Left ventricle myocardium inferior (tissue), 1 donor: ENCODE measurements around the gene SLC25A21. TPM values are rescaled to one million over a fixed set of nuclear protein-coding genes. Genes with fewer than 3 reads are reported as not detected.

Experiments used
- DNase-seq: peaks from one replicate; pipeline ENCODE4 v3.0.0-alpha.2; 2020
- H3K27ac ChIP-seq: fragments of 200-600 bp; replicated peaks from 2 replicates; pipeline ENCODE4 v1.8.0; 2021
- H3K27me3 ChIP-seq: fragments of 200-600 bp; 2 replicates; pipeline ENCODE4 v1.8.0; 2021; ENCODE audit warnings: low read depth
- H3K36me3 ChIP-seq: fragments of 200-600 bp; 2 replicates; pipeline ENCODE4 v1.8.0; 2021
- H3K4me1 ChIP-seq: fragments of 200-600 bp; 2 replicates; pipeline ENCODE4 v1.8.0; 2021
- H3K4me3 ChIP-seq: fragments of 200-600 bp; 2 replicates; pipeline ENCODE4 v1.8.0; 2021; ENCODE audit warnings: mild to moderate bottlenecking, moderate library complexity
- H3K9me3 ChIP-seq: fragments of 200-600 bp; replicated peaks from 2 replicates; pipeline ENCODE4 v1.8.0; 2021
- intact Hi-C: fragments of 100-400 bp; cut with micrococcal nuclease; formaldehyde crosslinking; loops from one replicate; pipeline ENCODE4 v1.11.0; 2022
- total RNA-seq: library from RNA; stranded (reverse); fragmentation: NEBNext Ultra II Directional; extraction: Animal tissue kit (Norgen Biotek cat#: 25700); gene quantifications from one replicate; pipeline ENCODE4 v1.2.1, GENCODE V29; 2021
- TF ChIP-seq, protein P1 (sequence below): fragments of 200-600 bp; IDR thresholded peaks from 2 replicates; pipeline ENCODE4 v1.8.0; 2021; ENCODE audit warnings: antibody characterized with exemption, mild to moderate bottlenecking, borderline replicate concordance
- donor health status: DM: no; HTN: yes; CAD: no; lungs with severe emphysema.

Gene SLC25A21
- total RNA-seq, 1 donor from 2014 or later = 0.77 TPM

DNA sequence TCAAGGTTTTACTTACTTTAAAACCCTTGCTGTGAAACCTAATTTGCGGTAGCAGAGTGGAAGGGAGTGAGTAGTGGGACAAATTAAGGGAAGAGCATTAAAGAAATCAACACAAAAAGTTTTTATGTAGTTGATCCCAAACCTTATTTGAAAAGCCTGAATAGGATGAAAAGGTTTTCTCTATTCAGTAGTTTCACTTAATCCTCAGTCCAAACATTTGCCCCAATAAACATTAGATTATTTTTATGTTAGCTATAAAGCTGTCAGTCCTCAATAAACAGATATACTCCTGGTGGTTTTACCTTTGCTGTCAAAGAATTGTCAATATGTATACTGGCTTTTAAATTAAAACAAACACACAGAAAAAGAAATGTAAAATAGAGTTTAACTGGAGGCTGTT lies 374.8 kb downstream of the SLC25A21 start:
- DNase-seq = no peak
- Histone ChIP-seq H3K27me3 (peaks cover 95% of the 10 kb centered on the region), H3K4me1 (no peaks in the 10 kb centered on the region), H3K4me3 (no peak overlapping the region), H3K9me3 (no peaks in the 10 kb centered on the region), H3K27ac (no peak overlapping the region), H3K36me3 (no peaks in the 10 kb centered on the region)
- TF ChIP-seq, protein P1, sequence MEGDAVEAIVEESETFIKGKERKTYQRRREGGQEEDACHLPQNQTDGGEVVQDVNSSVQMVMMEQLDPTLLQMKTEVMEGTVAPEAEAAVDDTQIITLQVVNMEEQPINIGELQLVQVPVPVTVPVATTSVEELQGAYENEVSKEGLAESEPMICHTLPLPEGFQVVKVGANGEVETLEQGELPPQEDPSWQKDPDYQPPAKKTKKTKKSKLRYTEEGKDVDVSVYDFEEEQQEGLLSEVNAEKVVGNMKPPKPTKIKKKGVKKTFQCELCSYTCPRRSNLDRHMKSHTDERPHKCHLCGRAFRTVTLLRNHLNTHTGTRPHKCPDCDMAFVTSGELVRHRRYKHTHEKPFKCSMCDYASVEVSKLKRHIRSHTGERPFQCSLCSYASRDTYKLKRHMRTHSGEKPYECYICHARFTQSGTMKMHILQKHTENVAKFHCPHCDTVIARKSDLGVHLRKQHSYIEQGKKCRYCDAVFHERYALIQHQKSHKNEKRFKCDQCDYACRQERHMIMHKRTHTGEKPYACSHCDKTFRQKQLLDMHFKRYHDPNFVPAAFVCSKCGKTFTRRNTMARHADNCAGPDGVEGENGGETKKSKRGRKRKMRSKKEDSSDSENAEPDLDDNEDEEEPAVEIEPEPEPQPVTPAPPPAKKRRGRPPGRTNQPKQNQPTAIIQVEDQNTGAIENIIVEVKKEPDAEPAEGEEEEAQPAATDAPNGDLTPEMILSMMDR = no peak
- intact Hi-C loops = no loop called here

DNA sequence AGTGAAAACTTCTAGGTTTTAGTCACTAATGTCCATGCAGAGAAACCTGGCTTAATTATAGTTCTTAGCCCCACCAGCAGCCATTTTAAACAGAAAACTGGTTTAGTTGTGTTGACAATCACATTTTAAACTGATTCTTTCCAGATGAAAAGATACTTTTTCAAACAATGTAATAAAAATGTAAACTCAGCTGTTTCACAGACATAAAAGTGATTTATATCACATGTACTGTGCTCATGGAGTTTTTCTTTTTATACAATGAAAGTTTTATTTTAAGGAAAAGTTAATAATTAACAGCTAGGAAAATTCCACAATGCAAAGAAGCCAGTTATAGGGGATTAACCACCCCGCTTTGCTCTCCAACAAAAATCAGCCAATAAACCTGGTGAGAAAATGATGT lies 381.0 kb downstream of the SLC25A21 start:
- DNase-seq = no peak
- no peaks in the 10 kb centered on the region for H3K4me1 ChIP-seq
- no peaks in the 10 kb centered on the region for H3K36me3 ChIP-seq
- TF ChIP-seq, protein P1 = no peak
- no peaks in the 10 kb centered on the region for H3K9me3 ChIP-seq
- intact Hi-C loops = no loop called here
- peaks cover 90% of the 10 kb centered on the region for H3K27me3 ChIP-seq
- H3K27ac ChIP-seq = no peak overlapping the region
- H3K4me3 ChIP-seq = no peak overlapping the region

DNA sequence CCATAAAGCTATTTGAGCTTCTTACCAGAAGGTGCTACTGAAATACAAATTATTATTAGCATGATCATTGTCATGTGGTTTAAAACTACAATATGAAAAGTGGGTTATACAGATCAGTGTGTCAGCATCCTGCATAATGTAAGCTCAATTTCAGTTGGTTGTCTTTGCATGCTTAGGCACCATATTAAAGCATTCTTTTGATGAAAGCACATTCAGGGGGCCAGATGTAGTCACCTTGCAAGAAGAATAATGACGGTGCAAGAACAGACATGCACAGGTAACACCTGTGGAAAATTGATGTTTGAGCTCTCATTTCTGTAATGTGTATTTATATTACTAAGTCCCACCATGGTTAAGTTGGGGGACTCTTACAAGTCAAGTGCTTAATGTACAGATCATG lies 386.9 kb downstream of the SLC25A21 start:
- Histone ChIP-seq H3K36me3 (no peaks in the 10 kb centered on the region), H3K27ac (no peak overlapping the region), H3K4me1 (no peaks in the 10 kb centered on the region), H3K4me3 (no peak overlapping the region), H3K9me3 (peaks cover 20% of the 10 kb centered on the region), H3K27me3 (peaks cover 46% of the 10 kb centered on the region)
- intact Hi-C loops = no loop called here
- no peak for DNase-seq
- TF ChIP-seq, protein P1 = no peak

DNA sequence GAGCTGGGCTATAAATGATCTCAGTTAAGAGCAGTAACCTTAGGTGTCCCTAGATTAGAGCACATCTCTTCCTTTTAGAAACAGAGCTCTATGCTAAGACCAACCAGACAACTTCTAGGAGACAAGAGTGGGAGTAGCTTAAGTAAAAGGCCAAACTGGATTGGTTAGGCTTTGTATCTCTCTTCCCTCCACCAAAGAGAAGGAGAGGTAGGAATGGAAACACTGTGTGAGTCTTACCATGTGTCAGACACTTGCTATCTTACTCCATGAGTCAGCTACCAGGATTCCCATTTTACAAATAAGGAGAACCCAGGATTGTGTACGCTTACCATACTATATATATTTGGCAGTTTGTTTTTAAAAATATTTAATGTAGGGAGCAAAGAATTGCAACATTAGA lies 387.9 kb downstream of the SLC25A21 start:
- H3K27me3 ChIP-seq = peaks cover 40% of the 10 kb centered on the region
- H3K36me3 ChIP-seq = no peaks in the 10 kb centered on the region
- TF ChIP-seq, protein P1 = no peak
- H3K4me1 ChIP-seq = no peaks in the 10 kb centered on the region
- H3K27ac ChIP-seq = no peak overlapping the region
- DNase-seq = no peak
- peaks cover 26% of the 10 kb centered on the region for H3K9me3 ChIP-seq
- intact Hi-C loops = no loop called here
- no peak overlapping the region for H3K4me3 ChIP-seq

DNA sequence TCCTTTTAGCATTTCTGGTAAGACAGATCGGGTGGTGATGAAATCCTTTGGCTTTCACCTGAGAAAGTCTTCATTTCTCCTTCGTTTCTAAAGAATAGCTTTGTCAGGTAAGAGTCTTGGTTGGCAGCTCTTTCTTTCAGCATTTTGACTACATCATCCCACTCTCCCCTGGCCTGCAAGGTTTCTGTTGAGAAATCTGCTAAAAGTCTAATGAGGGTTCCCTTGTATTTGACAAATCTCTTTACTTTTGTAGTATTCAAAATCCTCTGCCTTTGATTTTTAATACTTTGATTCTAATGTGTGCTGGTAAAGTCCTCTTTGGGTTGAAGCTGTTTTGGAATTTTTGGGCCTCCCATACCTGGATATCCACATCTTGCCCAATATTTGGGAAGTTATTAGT lies 390.5 kb downstream of the SLC25A21 start:
- H3K9me3 ChIP-seq = peaks cover 26% of the 10 kb centered on the region
- no peaks in the 10 kb centered on the region for H3K4me1 ChIP-seq
- DNase-seq = no peak
- H3K27me3 ChIP-seq = peaks cover 16% of the 10 kb centered on the region
- H3K4me3 ChIP-seq = no peak overlapping the region
- H3K27ac ChIP-seq = no peak overlapping the region
- intact Hi-C loops = no loop called here
- H3K36me3 ChIP-seq = no peaks in the 10 kb centered on the region
- TF ChIP-seq, protein P1 = no peak

DNA sequence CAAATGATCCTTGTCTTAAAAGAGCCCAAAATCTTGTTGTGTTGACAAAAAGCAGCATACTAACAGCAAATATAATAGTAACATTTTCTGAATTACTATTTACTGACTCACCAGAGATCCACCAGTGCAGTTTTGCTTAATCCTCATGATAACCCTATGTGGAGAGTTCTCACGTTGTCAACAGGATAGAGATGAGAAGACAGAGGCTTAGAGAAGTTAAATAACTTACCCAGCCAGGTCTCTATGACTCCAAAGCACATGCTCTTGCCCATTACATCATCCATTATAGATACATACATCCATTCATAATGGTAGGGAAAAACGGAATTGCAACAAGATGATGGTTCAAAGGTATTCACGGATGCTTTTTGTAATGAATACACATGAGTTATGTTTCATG lies 398.8 kb downstream of the SLC25A21 start:
- Histone ChIP-seq H3K27me3 (peaks cover 27% of the 10 kb centered on the region), H3K9me3 (no peaks in the 10 kb centered on the region), H3K4me3 (no peak overlapping the region), H3K27ac (no peak overlapping the region), H3K4me1 (no peaks in the 10 kb centered on the region), H3K36me3 (no peaks in the 10 kb centered on the region)
- intact Hi-C loops = no loop called here
- DNase-seq = no peak
- TF ChIP-seq, protein P1 = no peak
